HG03571 (cell line): Measurements from ENCODE around the gene ERG.

ENCODE experiments used
- ATAC-seq: cut with Tn5 transposase; IDR thresholded peaks from one replicate; pipeline ENCODE4 v1.9.1; 2021; ENCODE audit not compliant: unreplicated experiment

The ERG gene

DNA sequence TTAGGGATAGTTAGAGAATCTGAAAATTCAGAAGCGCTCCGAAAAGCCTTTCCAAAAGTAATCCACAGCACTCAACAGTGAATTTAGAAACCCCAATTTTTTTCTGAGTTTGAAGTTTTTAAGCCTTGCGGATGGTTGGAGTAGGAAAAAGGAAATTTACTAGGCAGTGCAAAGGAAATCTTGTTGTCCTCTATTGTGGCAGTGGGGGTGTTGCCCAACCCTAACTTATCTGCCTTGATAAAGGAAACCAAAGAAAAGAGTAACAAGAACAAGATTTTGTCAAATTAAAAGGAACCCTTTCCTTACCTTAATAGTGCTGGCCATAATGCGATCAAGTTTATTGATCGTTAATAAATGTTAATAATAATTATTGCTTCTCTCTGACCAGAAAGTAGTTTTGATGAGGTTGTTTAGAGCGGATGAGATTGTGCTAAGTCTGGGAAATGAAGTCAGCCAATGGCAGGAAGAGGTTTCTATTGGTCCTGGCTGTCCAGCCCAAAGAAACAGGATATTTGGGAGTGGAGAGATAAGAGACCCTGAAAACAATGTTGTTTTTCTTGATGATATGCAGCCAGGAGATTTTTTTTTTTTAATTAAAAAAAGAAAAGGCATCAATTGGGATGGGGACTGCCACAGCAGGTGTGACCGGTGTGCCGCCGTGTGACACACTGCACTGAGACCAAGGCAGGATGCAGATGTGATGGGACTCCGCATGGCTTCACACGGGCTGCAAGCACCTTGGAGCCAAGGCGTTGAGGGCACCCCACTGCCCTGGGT lies at the start of gene ERG:
TSS of gene ERG (minus strand) at position 421 of the 777 bp plus-strand sequence. CDS start at position 324, 97 bp downstream.
- ATAC-seq = no peak

- ATAC-seq = no peak
Measured at GRCh38 chr21:38544661-38545060, 46.4 kb upstream of the ERG start.

DNA sequence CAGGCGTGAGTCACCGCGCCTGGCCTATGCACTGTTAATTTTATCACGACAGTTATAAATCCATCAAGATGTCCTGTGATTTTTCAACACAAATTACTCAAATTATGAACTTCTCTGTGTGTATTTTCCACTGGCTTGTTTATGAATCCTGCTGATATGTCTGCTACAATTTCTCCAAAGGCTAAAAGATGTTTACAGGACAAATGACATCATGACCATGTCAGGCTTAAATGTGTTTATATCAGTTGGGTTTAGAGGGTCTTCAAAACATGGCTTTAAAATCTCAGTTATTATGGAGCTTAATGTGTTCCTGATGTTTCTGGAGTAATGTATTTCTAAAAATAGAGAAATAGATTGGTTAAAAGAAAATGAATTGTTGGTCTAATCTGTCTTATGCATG lies 44.0 kb upstream of the ERG start:
- no peak for ATAC-seq

DNA sequence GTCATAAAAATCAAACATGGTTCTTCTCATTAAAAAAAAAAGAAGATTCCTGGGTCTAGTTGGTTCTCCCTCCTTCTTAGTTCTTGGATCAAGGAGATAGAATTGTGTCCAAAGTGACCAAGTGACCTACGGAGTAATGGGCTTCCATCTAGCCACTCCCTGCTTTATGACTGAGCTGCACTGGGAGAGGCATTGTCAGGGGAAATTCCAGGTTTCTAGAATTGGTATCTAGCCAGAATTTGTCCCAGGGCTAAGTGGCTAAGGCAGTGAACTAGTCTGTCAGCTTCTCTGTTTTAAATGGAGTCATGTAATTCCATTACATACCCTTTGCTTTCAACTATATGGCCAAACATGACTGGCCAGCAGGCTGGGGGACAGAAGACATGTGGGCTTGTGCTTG lies 40.1 kb upstream of the ERG start:
- ATAC-seq = no peak

DNA sequence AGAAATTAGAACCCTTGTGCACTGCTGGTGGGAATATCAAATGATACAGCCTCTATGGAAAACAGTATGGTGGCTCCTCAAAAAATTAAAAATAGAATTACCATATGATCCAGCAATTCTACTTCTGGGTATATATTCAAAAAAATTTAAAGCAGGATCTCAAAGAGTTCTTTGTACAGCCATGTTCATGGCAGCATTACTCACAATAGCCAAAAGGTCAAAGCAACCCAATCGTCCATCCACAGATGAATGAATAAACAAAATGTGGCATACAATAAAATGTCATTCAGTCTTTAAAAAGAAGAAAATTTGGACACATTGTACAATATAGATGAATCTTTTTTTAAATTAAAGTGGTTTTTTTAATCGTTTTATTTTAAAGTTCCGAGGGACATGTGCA lies 36.3 kb upstream of the ERG start:
- no peak for ATAC-seq

DNA sequence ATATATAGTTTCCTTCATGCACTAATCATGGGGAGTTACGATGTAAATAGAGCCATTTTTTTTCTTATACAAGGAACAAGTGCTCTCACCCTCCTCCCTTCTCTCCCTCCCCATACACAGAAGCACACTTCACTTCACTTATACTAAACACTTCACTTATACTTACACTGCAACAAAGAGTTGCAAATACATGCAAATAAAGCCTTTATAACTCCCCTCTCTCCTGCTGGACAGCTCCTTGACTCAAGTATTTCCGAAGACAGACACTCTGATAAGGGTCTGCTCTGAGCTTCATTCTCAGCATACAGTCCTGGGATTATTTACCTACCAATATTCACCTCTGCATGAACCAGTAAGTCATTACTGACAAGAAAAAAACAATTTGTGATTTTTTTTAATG lies 35.6 kb upstream of the ERG start:
- ATAC-seq = no peak

DNA sequence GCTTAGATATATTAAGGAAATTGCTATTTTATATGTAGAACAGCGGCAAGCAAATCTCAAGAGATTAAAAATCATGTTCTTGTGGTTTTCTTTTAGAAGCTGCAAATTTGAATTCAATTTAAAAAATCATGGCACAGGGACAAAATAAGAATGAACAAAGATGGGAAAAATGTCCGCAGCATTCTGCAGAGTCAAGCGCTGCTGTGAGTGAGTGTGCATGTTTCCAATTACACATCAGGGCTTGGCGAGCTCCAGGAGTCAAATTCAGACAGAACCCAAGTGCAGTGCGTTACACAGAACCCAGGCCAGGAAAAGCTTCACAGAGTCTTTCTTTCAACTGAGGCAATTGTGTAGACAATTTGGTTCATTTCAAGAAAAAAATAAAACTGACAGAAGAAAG lies 33.3 kb upstream of the ERG start:
- no peak for ATAC-seq

DNA sequence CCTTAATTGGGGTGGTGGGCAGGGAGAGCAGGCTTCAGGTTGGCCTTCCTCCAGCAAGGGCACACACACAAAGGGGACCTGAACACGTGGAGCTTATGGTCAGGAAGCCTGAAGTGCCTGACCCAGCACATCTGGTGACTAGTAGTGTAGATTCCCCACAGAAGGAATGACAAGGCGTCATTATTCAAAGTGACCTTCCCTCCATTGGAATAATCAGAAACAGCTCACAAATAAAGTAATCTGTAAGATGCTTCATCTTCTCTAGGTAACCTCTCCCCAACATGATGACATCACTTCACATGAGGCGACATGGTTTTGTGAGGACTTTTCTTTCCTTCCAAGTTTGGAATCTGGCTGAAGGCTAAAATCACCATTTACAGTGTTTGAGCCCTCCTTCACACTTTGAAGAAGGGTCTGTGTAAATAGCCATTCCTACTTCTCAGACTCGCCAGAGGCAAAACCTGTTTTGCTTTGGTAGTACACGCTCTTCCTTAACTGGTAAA lies 32.8 kb upstream of the ERG start:
- no peak for ATAC-seq

DNA sequence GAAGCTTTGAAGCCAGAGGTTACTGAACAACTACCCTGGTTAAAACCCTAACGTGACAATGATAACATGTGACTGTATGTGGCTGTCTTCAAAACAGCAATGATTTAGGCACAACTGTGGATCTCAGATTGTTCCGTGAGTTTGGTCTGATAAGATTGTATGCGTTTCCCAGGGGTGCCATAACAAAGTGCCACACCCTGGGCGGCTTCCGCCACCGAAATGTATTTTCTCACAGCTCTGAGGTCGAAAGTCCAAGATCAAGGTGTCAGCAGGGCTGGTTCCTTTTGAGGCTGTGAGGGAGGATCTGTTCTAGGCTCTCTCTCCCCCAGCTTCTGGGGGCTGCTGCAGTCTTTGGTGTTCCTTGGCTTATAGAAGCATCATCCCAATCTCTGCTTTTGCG lies 29.5 kb upstream of the ERG start:
- no peak for ATAC-seq

DNA sequence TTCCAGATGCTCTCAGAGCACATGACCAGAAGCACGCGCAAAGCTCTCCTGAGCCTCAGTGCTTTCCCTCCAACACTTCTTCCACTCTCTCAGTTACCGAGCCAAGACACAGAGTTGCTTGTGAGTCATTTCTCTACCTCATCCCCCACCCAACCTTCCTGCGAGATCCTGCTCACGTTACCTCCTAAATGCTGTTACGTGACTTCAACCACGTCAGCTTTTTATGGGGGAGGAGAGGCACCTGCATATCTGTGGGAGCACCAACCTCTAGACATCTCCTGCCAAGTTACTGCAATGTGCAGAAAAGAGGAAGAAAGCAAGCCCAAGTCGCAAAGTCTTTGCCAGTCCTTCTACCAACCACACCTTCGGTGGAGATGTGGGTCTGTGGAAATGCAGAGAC lies 27.2 kb upstream of the ERG start:
- no peak for ATAC-seq

- ATAC-seq = no peak
Measured at GRCh38 chr21:38524168-38525153, 26.2 kb upstream of the ERG start.

DNA sequence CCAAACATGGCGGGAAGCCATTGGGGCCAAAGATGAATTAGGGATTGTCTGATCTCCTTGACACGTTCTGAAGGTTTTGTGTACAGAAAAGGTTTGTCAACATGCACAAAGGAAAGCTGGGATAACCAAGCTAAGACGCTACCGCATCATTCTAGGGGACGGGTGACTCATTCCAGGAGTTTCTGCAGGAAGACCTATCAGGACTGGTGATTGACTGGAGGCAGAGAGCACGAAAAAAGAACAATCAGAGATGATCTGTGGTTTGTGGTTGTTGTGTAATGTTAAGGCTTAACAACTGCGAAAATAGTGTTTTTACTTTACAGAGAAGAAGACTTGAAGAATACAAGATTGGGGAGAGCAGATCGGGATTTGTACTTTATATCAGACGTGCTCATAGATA lies 22.2 kb upstream of the ERG start:
- no peak for ATAC-seq

DNA sequence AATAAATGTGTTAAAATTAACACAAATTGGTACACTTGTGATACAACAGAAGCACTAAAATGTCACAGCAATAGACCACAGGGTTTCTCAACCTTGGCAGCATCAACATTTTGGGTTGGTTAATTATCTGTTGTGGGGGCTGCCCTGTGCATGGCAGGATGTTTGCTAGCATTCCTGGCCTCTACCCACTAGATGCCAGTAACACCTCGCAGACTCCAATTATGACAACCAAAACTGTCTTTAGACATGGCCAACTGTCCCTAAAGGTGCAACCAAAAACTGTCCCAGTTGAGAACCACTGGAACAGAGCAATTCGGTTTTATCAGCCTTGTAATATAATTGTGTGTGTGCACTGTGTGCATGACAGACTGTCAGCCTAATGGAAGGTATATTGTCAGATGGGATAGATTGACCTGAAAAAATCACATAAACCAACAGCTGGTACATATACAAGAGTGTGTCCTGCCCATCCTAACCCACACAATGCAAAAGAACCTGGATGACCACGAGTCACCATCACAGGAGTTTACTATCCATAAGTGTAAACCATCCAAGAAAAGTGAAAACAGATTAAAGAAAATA lies 13.5 kb upstream of the ERG start:
- ATAC-seq = no peak

DNA sequence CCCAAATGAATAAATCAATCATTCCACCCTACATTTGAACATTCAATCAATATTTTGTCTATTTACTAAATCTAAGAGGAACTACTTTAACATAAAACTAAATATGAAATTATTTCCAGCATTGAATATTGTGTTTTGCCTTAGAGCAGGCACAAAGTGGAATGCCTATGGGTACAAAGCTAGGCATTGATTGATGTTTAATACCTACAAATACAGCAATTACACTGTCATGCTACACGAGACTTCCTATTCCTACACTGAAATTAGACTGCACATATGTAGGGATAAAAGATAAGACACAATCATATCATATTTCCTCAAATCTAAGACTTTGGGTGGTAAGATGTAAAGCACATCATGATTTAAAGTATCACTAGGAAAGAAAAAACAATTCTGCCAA lies 12.9 kb upstream of the ERG start:
- ATAC-seq = no peak

GRCh38 chr21:38507374-38507942 lies 9.2 kb upstream of the ERG start:
- ATAC-seq = no peak

DNA sequence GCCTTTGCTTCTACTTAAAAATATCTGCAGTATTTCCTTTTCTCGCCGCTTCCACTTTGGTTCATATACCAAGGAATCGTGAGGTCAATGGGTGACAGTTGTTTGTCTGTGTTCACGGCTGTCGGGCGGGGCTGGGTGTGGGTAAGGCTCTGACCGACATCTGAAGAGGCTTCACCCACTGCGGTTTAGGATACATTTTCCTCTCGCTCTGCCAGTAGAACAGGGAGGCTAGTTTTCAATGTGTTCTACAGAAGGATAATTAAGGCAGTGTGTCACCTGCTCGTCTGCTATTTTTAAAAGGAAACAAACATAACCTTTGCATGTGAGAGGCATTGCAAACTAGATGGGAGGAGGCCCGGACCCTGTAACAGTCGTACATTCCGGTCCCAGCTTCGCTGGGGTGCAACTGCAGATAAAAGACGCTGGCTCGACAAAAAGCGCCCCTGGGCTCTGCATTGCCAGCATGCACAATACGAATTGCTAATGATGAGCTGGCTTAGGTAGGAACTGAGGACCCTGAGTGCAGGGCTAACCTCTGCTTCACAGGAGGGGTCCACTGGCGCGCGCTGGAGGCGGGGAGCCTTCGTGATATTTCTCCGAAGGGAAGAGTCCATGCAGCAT lies 8.5 kb upstream of the ERG start:
- no peak for ATAC-seq

GRCh38 chr21:38505654-38506523 lies 7.6 kb upstream of the ERG start:
- no peak for ATAC-seq

DNA sequence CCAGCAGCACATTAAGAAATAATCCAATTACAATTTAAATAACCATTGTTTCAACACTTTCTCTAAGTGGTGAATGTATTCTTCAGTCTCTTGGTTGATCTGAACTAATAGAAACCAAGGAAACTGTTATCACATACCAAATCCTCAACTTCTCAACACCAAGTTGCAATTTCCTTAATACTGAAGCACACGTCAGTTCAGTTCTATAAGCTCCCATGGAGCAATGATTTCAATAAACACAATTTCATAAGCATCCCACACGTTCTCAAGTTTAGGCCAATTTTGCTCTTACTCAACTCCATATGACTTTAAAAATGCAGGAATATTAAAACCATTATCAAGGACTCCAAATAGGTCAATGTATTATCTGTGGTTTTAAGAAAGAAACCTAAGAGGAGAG lies 5.8 kb upstream of the ERG start:
- no peak for ATAC-seq

DNA sequence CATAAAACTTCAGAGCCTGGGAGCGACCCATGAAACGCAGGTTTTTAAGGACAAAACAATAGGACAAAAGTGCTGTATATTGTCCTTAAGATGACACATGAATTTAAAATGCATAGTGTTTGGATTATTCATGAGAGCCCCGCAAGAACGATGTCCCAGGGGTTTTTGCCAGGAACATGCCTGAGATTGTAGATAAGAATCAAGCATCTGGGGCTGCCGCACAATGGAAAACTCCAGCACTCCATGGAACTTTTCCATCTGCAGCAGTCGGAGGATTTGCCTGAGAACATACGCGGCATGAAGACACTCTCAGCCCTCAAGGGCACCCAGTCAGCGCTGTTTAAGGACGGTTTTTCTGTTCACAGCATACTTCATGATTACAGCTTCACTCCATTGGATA lies 5.3 kb upstream of the ERG start:
- no peak for ATAC-seq

DNA sequence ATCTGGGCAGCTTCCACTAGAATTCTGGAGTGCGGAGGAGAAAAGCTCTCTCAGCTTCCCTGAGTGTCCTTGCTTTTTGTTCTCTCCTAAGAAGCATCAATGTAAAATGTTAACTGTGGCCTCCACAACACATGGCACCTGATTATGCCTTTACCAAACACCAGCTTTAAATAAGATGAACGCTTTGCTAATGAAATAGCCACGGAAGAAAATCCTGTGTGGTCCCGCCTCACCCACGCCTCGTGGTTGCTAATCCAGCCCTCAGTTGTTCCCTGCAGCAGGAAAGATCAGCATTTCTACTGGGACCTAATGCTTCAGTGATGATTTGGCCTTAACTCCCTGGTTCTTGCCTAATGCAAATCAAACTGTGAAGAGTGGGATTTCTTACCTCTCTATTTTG lies 1.8 kb upstream of the ERG start:
- ATAC-seq = no peak
